Lung (tissue), 12 donors: ENCODE results near the gene PLCB4. TPM values are rescaled to one million over a fixed set of nuclear protein-coding genes. Genes with fewer than 3 reads are reported as not detected.

Source experiments
- ATAC-seq: fragments of 200-7000 bp; cut with Tn5 transposase; one replicate; pipeline ENCODE4 v1.9.1; 2020; ENCODE audit warnings: moderate number of reproducible peaks; ENCODE audit not compliant: insufficient read depth, low FRiP score
- DNase-seq, 3 donors: peaks; one replicate each; pipeline ENCODE4 v3.0.0-alpha.2; 2013 to 2017
- H3K27ac ChIP-seq, 2 donors: one replicate each; pipeline ENCODE4 v1.5.1; 2013; ENCODE audit warnings: mild to moderate bottlenecking in 2 of 2, moderate library complexity in 2 of 2, control low read depth in 1 of 2, inconsistent platforms in 1 of 2, low read depth in 1 of 2, low read length in 1 of 2
- H3K27me3 ChIP-seq, 3 donors: one replicate each; pipeline ENCODE4 v1.5.1; 2013; ENCODE audit warnings: low read length in 2 of 3; ENCODE audit not compliant: control insufficient read depth in 3 of 3, insufficient read depth in 3 of 3
- H3K36me3 ChIP-seq, 4 donors: one replicate each; pipeline ENCODE4 v1.5.1; 2013; ENCODE audit warnings: low read length in 4 of 4, mild to moderate bottlenecking in 1 of 4, moderate library complexity in 1 of 4; ENCODE audit not compliant: control insufficient read depth in 4 of 4, insufficient read depth in 4 of 4
- H3K4me1 ChIP-seq, 5 donors: one replicate each; pipeline ENCODE4 v1.5.1; 2013; ENCODE audit warnings: low read length in 5 of 5, mild to moderate bottlenecking in 2 of 5, moderate library complexity in 1 of 5; ENCODE audit not compliant: control insufficient read depth in 5 of 5, insufficient read depth in 5 of 5
- H3K4me3 ChIP-seq: one replicate; pipeline ENCODE4 v1.5.1; 2013; ENCODE audit warnings: mild to moderate bottlenecking, control low read depth, moderate library complexity
- H3K9ac ChIP-seq, 2 donors: one replicate each; pipeline ENCODE4 v1.5.1; 2013; ENCODE audit warnings: low read length in 2 of 2, control low read depth in 1 of 2; ENCODE audit not compliant: insufficient read depth in 1 of 2
- H3K9me3 ChIP-seq, 4 donors: one replicate each; pipeline ENCODE4 v1.5.1; 2013; ENCODE audit warnings: low read length in 3 of 4, mild to moderate bottlenecking in 1 of 4, moderate library complexity in 1 of 4; ENCODE audit not compliant: control insufficient read depth in 4 of 4, insufficient read depth in 3 of 4
- CTCF ChIP-seq: IDR thresholded peaks from 2 replicates; pipeline ENCODE4 v1.5.1; 2012; ENCODE audit warnings: mild to moderate bottlenecking; ENCODE audit errors: control extremely low read depth, extremely low read depth
- WGBS, 2 donors: extraction: QIAGEN DNeasy Blood & Tissue Kit; methylation state at CpG; one replicate each; pipeline ENCODE4 v1.1.7; 2013; 5-methylcytosine and 5-hydroxymethylcytosine counted together
- polyA plus RNA-seq, 2 donors: library from polyadenylated mRNA; stranded (reverse); fragments of 200-250 nt; gene quantifications; one replicate each; pipeline ENCODE4 v1.2.1, GENCODE V29; 2013
- total RNA-seq, 2 donors: library from RNA; depleted of rRNA in 1 of 2; stranded (reverse); fragments of >200 nt in 1 of 2; gene quantifications; one replicate each; pipeline ENCODE4 v1.2.1, GENCODE V29; 2014 to 2021
- donor health status: control.
- donor health status: control.
- donor health status: Bipolar disorder and iron deficiency.
- donor health status: healthy.
- donor health status: DM: yes; HTN: yes; CAD: no.

PLCB4 gene
- total and polyA plus RNA-seq, 4 donors = 2.1 to 18.6 (median 5.6) TPM

GRCh38 chr20:9241232-9241692 is 172.4 kb downstream of the PLCB4 start:
- DNase-seq = peak in 2 of 3 donors; percentile 7 to 16
- Histone ChIP-seq H3K27ac (no peak overlapping the region), H3K4me3 (no peak overlapping the region), H3K27me3 (no peaks in the 10 kb centered on the region), H3K4me1 (peaks cover 0 to 11% (median 0%) of the 10 kb centered on the region in 5 donors), H3K9ac (no peak overlapping the region), H3K36me3 (no peaks in the 10 kb centered on the region), H3K9me3 (no peaks in the 10 kb centered on the region)
- no peak for ATAC-seq
- no peak for TF ChIP-seq CTCF

DNA sequence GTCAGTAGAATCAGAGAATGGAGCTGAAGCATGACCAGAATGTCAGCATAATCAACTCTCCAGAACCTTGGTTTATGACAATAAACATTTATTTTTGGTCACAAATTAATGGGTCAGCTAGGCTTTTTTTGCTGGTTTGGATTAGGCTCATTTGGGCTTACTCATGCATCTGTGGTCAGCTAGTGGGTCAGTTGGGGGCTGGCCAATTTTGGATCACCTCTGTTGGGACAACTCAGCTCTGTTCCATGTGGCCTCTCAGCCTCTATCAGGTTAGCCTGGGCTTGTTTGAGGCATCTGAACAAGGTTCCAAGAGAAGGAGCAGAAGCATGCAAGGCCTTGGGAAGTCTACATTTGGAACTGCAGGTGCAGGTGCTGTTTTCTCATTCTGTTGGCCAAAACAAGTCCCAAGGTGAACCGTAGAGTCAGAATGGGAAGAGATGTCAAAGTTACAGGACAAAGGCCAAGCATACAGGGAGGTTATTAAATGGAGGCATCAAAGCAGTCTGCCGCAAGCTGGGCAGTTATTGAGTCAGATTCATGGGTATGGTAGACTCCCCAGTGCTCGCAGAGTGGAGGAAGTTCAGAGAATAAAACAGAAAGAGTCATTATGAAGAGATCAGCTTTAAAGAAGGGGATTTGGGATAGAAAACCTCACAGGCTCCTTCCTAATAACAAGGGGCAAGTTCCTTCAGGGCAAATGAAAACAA is 173.0 kb downstream of the PLCB4 start:
- Histone ChIP-seq H3K27me3 (no peaks in the 10 kb centered on the region), H3K4me3 (no peak overlapping the region), H3K4me1 (peaks cover 0 to 14% (median 0%) of the 10 kb centered on the region in 5 donors), H3K9me3 (no peaks in the 10 kb centered on the region), H3K27ac (no peak overlapping the region), H3K9ac (no peak overlapping the region), H3K36me3 (no peaks in the 10 kb centered on the region)
- ATAC-seq = no peak
- DNase-seq = no peak
- no peak for TF ChIP-seq CTCF
- 91 to 95% methylated on average over 3 of the region's 3 CpGs for WGBS, 2 donors

DNA sequence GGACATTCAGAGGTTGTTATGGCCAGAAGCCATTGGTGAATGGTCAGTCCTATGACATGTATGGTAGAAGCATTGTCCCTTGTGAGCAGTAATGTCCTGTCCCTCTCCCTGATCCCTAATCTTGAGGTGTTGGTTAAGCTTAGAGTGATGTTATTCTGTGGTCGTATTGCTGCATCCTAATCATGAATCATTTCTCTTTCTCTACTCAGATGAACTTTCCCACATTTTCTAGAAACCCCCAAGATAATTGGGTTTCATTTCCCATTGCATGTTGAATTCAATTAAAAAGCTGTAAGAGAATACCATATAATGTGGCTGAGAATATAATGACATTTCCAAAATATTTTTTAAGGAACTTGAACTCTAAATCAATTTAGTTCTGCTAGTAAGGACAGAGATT is 175.1 kb downstream of the PLCB4 start:
- DNase-seq (no peak), ATAC-seq (no peak)
- no peaks in the 10 kb centered on the region for H3K27me3 ChIP-seq
- no peak overlapping the region for H3K4me3 ChIP-seq
- no peak for TF ChIP-seq CTCF
- no peak overlapping the region for H3K9ac ChIP-seq
- no peaks in the 10 kb centered on the region for H3K36me3 ChIP-seq
- no peak overlapping the region for H3K27ac ChIP-seq
- H3K9me3 ChIP-seq = no peaks in the 10 kb centered on the region
- H3K4me1 ChIP-seq = peaks cover 0 to 14% (median 0%) of the 10 kb centered on the region in 5 donors
- WGBS, 2 donors = 62 to 72% methylated on average over 1 of the region's 1 CpG

GRCh38 chr20:9244811-9245210 is 175.9 kb downstream of the PLCB4 start:
- H3K27me3 ChIP-seq = no peaks in the 10 kb centered on the region
- no peak overlapping the region for H3K4me3 ChIP-seq
- no peak for ATAC-seq
- WGBS, 2 donors = 90 to 98% methylated on average over 2 of the region's 2 CpGs
- peak overlapping the region in 1 of 2 donors; percentile 31 for H3K27ac ChIP-seq
- no peaks in the 10 kb centered on the region for H3K9me3 ChIP-seq
- DNase-seq = no peak
- peaks cover 0 to 14% (median 0%) of the 10 kb centered on the region in 5 donors for H3K4me1 ChIP-seq
- TF ChIP-seq CTCF = no peak
- H3K36me3 ChIP-seq = no peaks in the 10 kb centered on the region
- H3K9ac ChIP-seq = no peak overlapping the region
